ENCODE results near the gene TC2N.

The TC2N gene

DNA sequence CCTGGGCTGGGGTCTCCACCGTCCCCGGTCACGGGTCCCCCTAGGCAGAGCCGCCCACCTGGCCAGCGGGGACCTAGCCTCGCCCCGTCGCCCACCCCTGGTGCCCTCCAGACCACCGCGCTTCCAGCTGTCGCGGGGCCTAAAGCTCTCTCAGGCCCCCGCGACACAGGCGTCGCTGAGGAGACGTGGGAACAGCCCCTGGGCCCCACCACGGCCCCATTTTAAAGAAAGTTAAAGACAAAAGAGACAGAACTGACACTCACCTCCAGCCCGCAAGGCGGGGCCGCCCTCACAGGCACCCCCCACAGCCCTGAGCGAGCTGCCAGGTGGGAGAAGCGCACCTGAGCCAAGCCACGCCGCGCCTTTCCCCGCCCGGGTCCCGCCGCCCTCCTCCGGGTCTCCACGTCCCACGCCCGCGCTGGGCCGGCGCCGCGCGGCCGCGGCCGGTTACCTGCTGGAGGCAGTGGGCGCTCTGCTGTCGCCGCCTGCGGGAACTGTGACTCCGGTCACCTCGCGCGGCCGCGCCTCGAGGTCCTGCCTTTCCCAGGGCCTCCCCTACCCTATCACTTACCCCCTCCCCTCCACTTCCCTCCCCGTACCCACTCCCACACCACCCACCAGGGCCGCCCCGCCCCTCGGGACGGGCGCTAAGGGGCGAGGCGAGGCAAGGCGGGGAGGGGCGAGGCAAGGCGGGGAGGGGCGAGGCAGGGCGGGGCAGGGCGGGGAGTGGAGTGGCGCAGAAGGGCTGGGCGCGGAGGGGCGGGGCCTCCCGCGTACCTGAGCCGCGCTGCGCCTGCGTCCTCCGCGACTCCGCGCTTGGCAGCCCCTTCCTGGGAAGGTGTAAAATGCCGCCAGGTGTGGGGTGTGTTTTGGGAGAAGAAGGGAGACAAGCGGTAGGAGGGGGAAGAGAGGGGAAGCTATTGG is 31.2 kb downstream of the TC2N start:
- no peak for TF ChIP-seq CTCF (IDR thresholded peaks at IDR 0.05; ENCODE audit: insufficient read depth, low read depth, low read length, missing control alignments)
- DNase-seq (ENCODE audit: low read depth) = peak; percentile 91
- peak overlapping the region; percentile 75 for H3K4me3 ChIP-seq (ENCODE audit: low read length)

DNA sequence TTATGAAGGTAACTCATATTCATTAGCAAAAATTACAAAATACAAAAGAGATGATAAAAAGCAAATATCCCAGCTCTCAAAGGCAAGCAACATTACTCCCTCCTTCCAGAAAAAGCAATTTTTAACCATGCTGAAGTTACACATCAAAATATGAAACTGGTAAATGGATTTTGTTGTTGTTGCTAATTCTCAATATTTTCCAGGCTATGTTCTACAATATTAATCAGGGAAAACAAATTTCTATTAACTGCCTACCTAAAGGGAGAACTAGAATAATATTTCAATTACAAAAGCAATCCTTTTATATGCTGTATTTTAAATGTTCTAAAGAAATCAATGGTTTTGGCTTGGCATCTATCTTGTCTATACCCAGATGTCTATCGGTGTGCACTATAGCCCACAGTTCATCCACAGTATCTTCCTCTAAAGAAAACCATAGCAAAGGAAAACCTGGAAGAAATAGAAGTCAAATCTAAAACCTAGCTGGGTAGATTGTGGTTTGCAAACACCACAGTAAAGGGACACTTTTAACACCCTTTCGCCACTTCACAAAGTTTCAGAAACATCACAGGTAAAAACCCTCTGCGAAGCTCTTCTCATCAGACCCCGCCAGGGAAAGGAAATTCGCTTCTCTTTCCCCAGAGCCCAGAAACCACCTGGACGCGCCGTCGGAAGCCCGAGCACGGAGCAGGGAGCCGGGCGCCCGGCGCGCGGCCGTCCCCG is 32.0 kb downstream of the TC2N start:
- DNase-seq (ENCODE audit: low read depth) = peak; percentile 23
- H3K4me3 ChIP-seq (ENCODE audit: low read length) = peak overlapping the region; percentile 75
- TF ChIP-seq CTCF (IDR thresholded peaks at IDR 0.05; ENCODE audit: insufficient read depth, low read depth, low read length, missing control alignments) = no peak

- no peak for DNase-seq (ENCODE audit: low read depth)
- H3K4me3 ChIP-seq (ENCODE audit: low read length) = no peak overlapping the region
- no peak for TF ChIP-seq CTCF (IDR thresholded peaks at IDR 0.05; ENCODE audit: insufficient read depth, low read depth, low read length, missing control alignments)
These were observed 32.8 kb downstream of the TC2N start for GRCh38 chr14:91834571-91834970.

GRCh38 chr14:91831337-91831736 is 36.0 kb downstream of the TC2N start:
- DNase-seq (ENCODE audit: low read depth) = no peak
- TF ChIP-seq CTCF (IDR thresholded peaks at IDR 0.05; ENCODE audit: insufficient read depth, low read depth, low read length, missing control alignments) = no peak
- no peak overlapping the region for H3K4me3 ChIP-seq (ENCODE audit: low read length)

DNA sequence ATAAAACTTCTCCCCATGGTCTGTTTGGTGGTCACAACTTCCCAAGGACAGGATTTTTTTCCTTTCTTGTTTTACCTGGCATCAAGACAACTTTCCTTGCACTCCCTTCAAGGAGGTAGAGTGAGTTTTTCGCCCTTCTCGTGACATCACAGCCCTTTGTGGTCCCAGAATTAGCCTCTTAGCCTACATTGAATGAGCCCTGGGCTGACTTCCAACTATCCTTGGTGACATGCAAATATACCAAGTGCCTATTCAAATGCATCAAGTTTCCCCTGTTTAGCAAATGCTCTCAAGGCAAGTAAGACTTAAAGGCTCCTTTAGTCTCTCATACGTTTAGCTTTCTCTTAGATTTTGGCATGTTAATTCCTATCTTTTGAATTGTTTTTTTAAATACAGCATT is 36.6 kb downstream of the TC2N start:
- no peak overlapping the region for H3K4me3 ChIP-seq (ENCODE audit: low read length)
- no peak for TF ChIP-seq CTCF (IDR thresholded peaks at IDR 0.05; ENCODE audit: insufficient read depth, low read depth, low read length, missing control alignments)
- DNase-seq (ENCODE audit: low read depth) = peak; percentile 2

- no peak for TF ChIP-seq CTCF (IDR thresholded peaks at IDR 0.05; ENCODE audit: insufficient read depth, low read depth, low read length, missing control alignments)
- no peak for DNase-seq (ENCODE audit: low read depth)
- no peak overlapping the region for H3K4me3 ChIP-seq (ENCODE audit: low read length)
These were observed 37.8 kb downstream of the TC2N start for GRCh38 chr14:91829511-91829910.

All from epithelial cell of esophagus (primary cell).